HG02943 (cell line): ENCODE measurements around the gene FER1L5.

Experiments used
- ATAC-seq: cut with Tn5 transposase; IDR thresholded peaks from one replicate; pipeline ENCODE4 v1.9.1; 2021; ENCODE audit warnings: mild to moderate bottlenecking, low read depth, moderate library complexity; ENCODE audit not compliant: unreplicated experiment

Gene FER1L5

GRCh38 chr2:96669539-96670215, 27.1 kb downstream of the FER1L5 start:
- ATAC-seq = no peak

DNA sequence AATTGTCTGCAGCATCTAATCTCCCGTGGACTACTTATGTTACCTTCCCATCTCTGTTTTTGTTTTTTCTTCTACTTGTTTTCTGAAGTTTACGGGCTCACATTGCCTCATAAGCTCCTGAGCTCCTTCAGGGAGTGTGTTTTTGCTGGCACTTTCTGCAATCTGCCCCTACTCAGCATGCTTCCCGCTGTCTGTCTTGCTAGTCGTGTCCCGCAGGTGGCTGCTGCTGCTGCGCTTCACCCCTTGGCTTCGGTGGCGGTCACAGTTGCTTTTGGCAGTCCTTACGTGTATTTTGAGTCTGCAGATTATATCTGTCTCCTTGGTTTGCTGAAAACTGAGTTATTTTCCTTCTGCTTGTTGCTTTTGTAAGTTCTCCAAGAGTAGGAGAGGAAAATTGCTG, 37.3 kb downstream of the FER1L5 start:
- no peak for ATAC-seq

DNA sequence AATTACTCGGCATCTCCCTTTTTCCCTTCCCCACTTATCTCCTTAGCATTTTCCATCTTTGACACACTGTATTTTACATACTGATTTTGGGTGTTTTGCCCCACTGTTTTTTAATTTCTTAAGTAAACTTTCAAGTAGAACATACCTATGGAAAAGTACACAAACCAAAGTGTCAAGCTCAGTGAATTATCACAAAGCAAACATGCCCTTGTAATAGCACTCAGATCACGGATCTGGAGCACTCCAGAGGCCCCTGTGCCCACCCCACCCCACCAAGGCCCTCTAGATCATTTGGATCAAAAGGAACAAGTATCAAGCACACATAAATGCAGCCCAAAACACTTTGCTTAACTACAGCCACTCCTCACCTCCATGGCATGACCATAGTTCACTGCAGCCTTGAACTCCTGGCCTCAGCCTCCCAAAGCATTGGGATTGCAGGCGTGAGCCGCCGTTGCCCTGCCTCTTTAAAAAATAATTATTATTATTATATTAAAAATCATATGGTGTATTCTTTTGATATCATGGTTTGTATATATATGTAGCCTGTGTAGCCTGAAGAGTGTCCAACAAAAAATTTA, 38.1 kb downstream of the FER1L5 start:
- no peak for ATAC-seq

DNA sequence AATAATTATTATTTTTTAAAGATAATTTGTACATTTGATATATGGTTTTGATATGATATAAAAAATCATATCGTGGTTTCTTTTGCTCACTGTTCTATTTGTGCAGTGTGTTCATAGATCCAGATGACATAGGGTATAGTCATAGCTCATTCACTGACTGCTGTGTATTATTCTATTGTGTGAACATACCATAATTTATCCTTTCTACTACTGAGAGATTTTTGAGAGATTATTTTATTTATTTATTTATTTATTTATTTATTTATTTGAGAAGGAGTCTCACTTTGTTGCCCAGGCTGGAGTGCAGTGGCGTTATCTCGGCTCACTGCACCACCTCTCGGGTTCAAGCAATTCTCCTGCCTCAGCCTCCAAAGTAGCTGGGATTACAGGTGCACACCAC, 39.0 kb downstream of the FER1L5 start:
- ATAC-seq = no peak

GRCh38 chr2:96683307-96683706, 40.7 kb downstream of the FER1L5 start:
- no peak for ATAC-seq

DNA sequence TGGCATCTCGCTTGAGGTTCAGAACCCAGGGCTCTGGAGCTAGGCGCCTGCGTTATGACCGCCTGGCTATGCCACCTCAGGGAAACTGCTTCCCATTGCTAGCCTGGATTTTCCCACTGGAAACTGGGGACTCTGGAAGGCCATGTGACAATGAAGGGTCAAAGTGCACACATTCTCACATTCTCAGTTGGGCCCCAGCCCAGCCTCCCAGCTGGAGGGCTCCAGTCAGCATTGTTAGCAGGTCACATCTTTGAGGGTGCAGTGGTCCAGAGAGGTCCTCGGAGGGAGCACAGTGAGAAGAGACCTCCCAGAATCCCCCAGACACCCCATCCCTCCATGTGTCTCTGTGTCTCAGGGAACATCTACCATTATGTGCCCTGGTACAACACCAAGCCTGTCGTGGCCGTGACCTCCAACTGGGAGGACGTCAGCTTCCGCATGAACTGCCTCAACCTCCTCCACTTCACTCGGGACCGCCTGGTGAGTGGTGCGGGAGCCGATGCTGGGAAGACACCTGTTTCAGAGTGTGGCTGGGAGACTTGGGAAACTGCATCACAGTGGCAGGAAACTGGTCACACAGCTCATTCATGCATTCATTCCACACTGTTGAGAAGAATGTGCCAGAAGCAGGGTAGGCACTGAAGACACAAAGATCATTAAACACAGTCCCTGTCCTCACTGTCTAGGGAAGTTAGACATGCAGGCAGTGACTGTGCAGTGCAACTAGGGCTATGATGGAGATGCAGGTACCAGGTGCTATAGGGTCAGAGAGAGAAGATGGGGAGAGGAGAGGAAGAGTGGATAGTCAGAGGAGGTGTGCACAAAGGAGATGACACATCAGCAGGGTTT, 41.6 kb downstream of the FER1L5 start:
- no peak for ATAC-seq

- ATAC-seq = no peak
Measured at GRCh38 chr2:96684883-96685576, 42.5 kb downstream of the FER1L5 start.

DNA sequence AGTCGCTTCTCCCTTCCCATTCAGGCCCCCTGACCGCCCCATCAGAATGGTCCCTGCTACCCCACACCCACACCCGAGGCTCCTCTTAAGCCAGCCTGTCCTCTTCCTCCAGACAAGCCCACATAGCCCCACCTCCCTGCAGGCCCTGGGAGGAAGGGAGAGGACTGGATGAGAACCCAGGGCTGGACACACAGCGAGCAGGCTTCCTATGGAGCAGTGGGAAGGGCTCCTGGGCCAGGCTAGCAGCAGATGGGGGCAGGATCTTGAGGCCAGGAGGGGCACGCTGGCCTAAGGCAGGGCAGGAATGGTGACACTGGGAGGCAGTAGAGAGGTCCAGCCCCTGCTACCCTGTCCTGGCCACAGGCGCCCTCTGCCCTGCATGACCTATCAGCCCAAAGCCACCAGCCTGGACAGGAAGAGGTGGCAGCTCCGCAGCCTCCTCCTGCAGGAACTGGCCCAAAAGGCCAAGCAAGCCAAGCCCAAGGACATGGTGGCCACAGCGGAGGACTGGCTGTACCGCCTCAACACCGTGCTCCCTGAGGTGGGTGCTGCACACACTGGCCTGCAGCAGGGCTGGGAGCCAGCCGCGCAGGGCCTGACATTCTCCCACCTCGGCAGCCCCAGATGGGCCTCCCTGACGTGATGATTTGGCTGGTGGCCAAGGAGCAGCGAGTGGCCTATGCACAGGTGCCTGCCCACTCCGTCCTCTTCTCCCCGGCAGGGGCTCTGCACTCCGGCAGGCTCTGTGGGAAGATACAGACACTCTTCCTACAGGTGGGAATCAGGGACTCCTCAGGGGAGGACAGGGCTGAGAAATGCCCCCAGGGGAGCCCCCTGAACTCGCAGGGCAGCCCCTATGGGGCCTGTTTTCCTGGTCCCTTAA, 43.3 kb downstream of the FER1L5 start:
- no peak for ATAC-seq

DNA sequence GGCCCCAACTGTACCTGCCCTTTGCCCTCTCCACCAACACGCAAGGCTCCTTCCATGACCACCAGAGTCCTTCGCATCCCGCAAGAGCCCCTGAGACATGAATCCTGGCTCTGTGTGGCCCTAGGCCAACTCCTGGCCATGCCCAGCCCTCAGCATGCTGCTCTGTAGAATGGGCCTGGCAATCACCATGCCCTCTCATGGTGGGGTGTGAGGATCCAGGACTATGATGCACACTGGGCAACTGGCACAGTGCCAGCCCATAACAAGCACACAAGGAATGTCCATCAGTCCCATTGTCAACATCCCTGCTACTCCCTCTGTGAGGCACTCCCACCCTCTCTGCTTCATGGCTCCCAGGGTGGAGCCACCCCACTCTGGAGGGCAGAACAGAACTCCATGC, 44.7 kb downstream of the FER1L5 start:
- no peak for ATAC-seq

DNA sequence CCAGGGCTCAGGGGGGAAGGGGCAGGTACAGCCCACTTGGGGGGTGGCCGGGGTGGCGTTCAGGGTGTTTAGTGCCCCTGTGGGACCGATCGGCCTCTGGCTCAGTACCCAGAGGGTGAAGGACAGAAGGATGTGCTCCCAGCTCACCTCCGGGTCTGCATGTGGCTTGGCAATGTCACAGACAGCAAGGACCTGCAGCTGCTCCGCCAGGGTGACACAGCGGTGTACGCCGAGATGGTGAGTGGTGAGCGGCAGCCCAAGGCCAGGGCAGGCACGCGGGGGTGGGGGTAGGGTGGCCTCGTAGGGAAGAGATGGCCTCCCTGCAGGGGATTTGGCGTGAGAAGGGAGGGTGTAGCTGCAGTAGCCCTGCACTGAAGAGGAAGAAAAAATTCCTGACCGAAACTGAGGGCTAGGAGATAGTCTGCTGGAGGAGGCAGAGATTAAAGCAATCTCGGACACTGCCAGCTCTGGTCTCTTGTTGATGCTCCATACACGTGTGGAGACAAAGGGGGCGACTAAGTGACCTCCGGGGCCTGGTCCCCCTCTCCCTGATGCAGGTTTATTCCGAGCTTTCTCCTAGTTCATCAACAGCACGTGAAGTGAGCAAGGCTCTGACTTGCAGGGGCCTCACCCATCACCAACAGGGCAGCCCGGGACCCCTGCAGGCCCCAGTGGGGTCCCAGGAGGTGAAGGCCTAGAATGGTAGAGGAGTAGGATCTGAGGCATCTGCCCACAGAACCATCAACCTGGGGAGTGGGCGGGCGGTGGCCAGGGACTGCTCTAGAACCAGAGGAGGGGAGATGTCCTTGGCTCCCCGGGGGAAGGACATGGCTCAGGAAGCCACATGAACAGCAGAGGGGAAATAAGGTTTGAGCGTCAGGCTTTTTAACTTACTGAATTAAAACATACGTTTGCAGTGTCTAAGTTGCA, 45.4 kb downstream of the FER1L5 start:
- ATAC-seq = no peak

DNA sequence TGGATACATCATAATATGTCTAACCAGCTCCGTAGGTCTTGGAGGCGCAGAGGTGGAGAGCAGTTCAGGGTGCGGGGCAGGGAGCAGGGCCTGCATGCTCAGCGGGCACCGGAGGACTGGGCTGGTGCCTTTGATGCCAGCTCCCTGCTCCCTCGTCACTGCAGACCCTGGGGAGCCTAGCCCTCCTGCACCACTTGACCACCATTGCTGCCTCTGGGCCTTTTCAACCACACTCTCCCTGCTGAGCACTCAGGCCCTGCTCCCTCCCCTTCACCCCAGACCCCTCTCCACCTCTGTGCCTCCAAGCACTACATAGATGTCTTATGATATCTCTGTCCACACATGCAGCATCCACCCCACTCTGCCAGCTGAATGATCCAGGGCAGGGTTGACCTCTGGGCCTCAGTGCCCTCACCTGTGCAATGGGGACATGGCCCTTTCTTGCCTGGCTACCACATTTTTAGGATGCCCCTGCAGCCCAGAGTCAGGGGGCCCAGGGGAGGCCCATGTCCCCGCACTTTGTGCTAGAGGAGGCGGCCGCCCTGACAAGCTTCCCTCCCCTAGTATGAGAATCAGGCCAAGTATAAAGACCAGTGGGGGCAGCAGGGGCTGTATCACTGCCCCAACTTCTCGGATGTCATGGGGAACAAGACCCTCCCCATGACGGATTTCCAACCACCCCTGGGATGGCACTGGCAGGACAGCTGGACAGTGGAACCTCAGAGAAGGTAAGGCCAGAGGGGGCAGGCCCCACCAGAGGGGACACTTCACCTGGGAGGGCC, 46.3 kb downstream of the FER1L5 start:
- ATAC-seq = no peak

DNA sequence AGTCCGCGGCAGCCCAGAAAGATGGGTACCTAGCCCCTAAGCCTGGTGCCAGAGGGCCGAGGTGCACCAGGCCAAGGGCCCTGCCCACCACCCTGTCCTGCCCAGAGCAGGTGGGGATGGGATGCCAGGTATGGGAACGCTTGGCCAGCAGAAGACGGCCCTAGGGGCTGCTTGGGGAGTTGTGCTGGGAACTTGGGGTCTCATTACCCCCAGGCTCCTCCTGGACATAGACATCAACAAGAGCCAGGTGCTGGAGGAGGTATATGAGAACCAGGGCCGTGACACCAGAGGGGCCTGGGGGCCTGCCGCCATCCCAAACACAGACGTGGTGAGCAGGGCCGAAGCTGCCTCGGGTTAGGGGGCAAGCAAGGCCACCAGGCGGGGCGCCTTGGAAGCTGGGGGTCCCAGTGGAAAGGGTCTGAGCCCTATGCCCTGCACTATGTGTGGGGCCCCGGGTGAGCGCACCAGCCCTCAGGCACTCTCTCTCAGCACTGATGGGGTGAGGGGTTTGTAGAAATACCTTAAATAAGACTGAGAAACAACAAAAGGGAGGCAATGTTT, 46.9 kb downstream of the FER1L5 start:
- ATAC-seq = no peak

GRCh38 chr2:96690306-96691021, 47.9 kb downstream of the FER1L5 start:
- no peak for ATAC-seq

DNA sequence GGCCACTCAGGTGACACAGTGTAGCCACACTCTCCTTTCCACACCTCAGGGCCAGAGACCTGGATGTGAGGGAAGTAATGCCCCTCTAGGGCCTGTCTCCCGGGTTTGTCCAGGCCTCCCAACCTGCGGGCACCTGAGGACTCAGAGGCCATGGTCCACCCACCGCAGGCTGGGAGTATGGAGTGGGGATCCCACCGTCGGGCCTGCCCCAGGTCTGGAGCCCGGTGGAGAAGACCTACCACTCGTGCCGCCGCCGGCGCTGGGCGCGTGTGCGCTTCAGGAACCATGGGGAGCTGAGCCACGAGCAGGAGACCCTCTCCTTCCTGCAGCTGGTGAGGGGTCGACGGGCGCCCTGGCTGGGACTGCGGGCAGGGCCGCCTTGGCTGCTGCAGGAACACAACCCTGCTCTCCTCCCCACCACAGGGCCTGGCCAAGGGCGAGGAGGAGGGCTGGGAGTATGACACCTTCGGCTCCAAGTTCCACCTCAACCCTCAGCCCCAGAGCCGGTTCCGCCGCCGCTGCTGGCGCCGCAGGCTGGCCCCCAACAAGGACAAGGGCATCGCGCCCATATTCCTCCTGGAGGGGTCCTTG, 48.6 kb downstream of the FER1L5 start:
- no peak for ATAC-seq

- no peak for ATAC-seq
Measured at GRCh38 chr2:96692094-96692971, 49.8 kb downstream of the FER1L5 start.
